ENCODE measurements around the gene DNM3.

- TF ChIP-seq ZBTB8A (tag by site-specific recombination; IDR thresholded peaks at IDR 0.05): no peak
- TF ChIP-seq SALL2 (tag by site-specific recombination; IDR thresholded peaks at IDR 0.05; ENCODE audit: borderline replicate concordance): no peak
- no peak for TF ChIP-seq ZNF274 (IDR thresholded peaks at IDR 0.05; ENCODE audit: low read length)
- no peak for TF ChIP-seq ZNF274 (tag by site-specific recombination; IDR thresholded peaks at IDR 0.05; ENCODE audit: borderline replicate concordance)
- no peak for TF ChIP-seq GLI2 (tag by site-specific recombination; IDR thresholded peaks at IDR 0.05; ENCODE audit: borderline replicate concordance, low read depth)
- no peak for TF ChIP-seq ZNF548 (tag by site-specific recombination; IDR thresholded peaks at IDR 0.05)
- TF ChIP-seq ZNF501 (tag by site-specific recombination; IDR thresholded peaks at IDR 0.05): no peak
- no peak for TF ChIP-seq KLF9 (tag by site-specific recombination; IDR thresholded peaks at IDR 0.05; ENCODE audit: low read depth)
- no peak for TF ChIP-seq ZNF626 (tag by site-specific recombination; IDR thresholded peaks at IDR 0.05)
These were observed 281.1 kb downstream of the DNM3 start for GRCh38 chr1:172122381-172122780.
